Heart left ventricle (tissue), 16 donors: Measurements from ENCODE around the gene NECTIN1. TPM values are rescaled to one million over a fixed set of nuclear protein-coding genes. Genes with fewer than 3 reads are reported as not detected.

ENCODE experiments used
- ATAC-seq, 4 donors: fragments of 200-7000 bp; cut with Tn5 transposase; one replicate each; pipeline ENCODE4 v1.9.1; 2020 to 2022; ENCODE audit warnings: moderate library complexity in 4 of 4, mild to moderate bottlenecking in 3 of 4, moderate number of reproducible peaks in 1 of 4
- DNase-seq, 5 donors: peaks; one replicate each; pipeline ENCODE4 v3.0.0-alpha.2; 2020
- H3K27ac ChIP-seq, 12 donors: fragments of 200-600 bp; sonication (generic) in 4 of 12; one replicate each; pipeline versions ENCODE4 v1.5.0 to v1.8.0; 2016 to 2022; ENCODE audit warnings: mild to moderate bottlenecking in 2 of 12
- H3K27me3 ChIP-seq, 9 donors: fragments of 200-600 bp; sonication (generic) in 2 of 9; one replicate each; pipeline versions ENCODE4 v1.5.1 to v1.8.0; 2016 to 2022; ENCODE audit warnings: mild to moderate bottlenecking in 3 of 9
- H3K36me3 ChIP-seq, 9 donors: fragments of 200-600 bp; sonication (generic) in 2 of 9; one replicate each; pipeline versions ENCODE4 v1.5.0 to v1.8.0; 2018 to 2022; ENCODE audit warnings: mild to moderate bottlenecking in 2 of 9
- H3K4me1 ChIP-seq, 12 donors: fragments of 200-600 bp; sonication (generic) in 4 of 12; one replicate each; pipeline versions ENCODE4 v1.5.0 to v1.8.0; 2016 to 2022; ENCODE audit warnings: mild to moderate bottlenecking in 3 of 12
- H3K4me3 ChIP-seq, 12 donors: fragments of 200-600 bp; sonication (generic) in 4 of 12; one replicate each; pipeline versions ENCODE4 v1.5.0 to v1.8.0; 2017 to 2022; ENCODE audit warnings: mild to moderate bottlenecking in 9 of 12, moderate library complexity in 4 of 12
- H3K9me3 ChIP-seq, 12 donors: fragments of 200-600 bp; sonication (generic) in 4 of 12; one replicate each; pipeline versions ENCODE4 v1.5.0 to v1.8.0; 2016 to 2022; ENCODE audit warnings: mild to moderate bottlenecking in 1 of 12
- CTCF ChIP-seq, 12 donors: fragments of 200-600 bp; sonication (generic) in 4 of 12; IDR thresholded peaks; one replicate each; pipeline versions ENCODE4 v1.5.0 to v1.8.0; 2018 to 2022; ENCODE audit warnings: antibody characterized with exemption in 12 of 12, mild to moderate bottlenecking in 5 of 12
- POLR2A ChIP-seq, 2 donors: fragments of 450-650 bp; IDR thresholded peaks; one replicate each; pipeline ENCODE4 v1.6.1; 2017; ENCODE audit warnings: antibody characterized with exemption in 2 of 2, mild to moderate bottlenecking in 2 of 2, moderate library complexity in 2 of 2
- WGBS, 4 donors: extraction: QIAGEN DNeasy Blood & Tissue Kit in 2 of 4; methylation state at CpG; one replicate each; pipeline versions ENCODE4 v1.1.5 to v1.1.7; 2013 to 2018; 5-methylcytosine and 5-hydroxymethylcytosine counted together
- intact Hi-C, 10 donors: fragments of 100-400 bp; cut with DNase I; formaldehyde crosslinking; loops; one replicate each; pipeline versions ENCODE4 v1.11.1 to v1.14.2; 2022
- polyA plus RNA-seq, 2 donors: library from polyadenylated mRNA; stranded (reverse); fragments of 200-250 nt; gene quantifications; one replicate each; pipeline ENCODE4 v1.2.3, GENCODE V29; 2013
- total RNA-seq, 9 donors: library from RNA; depleted of rRNA in 2 of 9; stranded (reverse); fragments of >200 nt in 2 of 9; fragmentation: NEBNext Ultra II Directional in 3 of 9; extraction: Animal tissue kit (Norgen Biotek cat#: 25700) in 3 of 9; gene quantifications; one replicate each; pipeline versions ENCODE4 v1.1.0 to v1.2.4, GENCODE V29; 2016 to 2023
- donor health status: ischemic (EF 13 %, LVEDD 7.1; RV severe dilation, severe dysfunction).
- donor health status: healthy with polysubstance abuse.
- donor health status: DM: no; HTN: yes; CAD: no.
- donor health status: DM: no; HTN: no; CAD: no.
- donor health status: ischemic (EF 25% LVEDD 6.9; RV normal size, moderate dysfunction).
- donor health status: ischemic (EF 25% LVEDD 5.7; RV mildly dilated, moderate dysfunction).
- donor health status: healthy.
- donor health status: DM: yes; HTN: yes; CAD: no.
- donor health status: ischemic (EF 35%, LVEDD 5.7; RV mildly dilated, moderate dysfunction).
- donor health status: nonischemic (EF 11% LVEDD 7.7; RV severe dilation, severe dysfunction).
- donor health status: DM: yes; HTN: yes; CAD: no.
- donor health status: PGD.
- donor health status: ischemic (EF 29% LVEDD 5.4; RV normal size, mild dysfunction).
- donor health status: nonischemic (EF 23%, LVEDD 6.1; RV moderate dilation, normal function).

Gene NECTIN1
- total and polyA plus RNA-seq, 11 donors: 5.8 to 28.6 (median 18.5) TPM

GRCh38 chr11:119594639-119595249, 134.3 kb downstream of the NECTIN1 start:
- Histone ChIP-seq H3K36me3 (no peaks in the 10 kb centered on the region), H3K27ac (no peak overlapping the region), H3K4me3 (no peak overlapping the region), H3K4me1 (peaks cover 0 to 11% (median 0%) of the 10 kb centered on the region in 12 donors), H3K27me3 (no peaks in the 10 kb centered on the region), H3K9me3 (peaks cover 0 to 11% (median 0%) of the 10 kb centered on the region in 12 donors)
- 59 to 64% (median 60%) methylated on average over 4 of the region's 4 CpGs for whole genome bisulfite sequencing, 4 donors
- no peak for ATAC-seq
- TF ChIP-seq CTCF (IDR thresholded peaks at IDR 0.05) (no peak), POLR2A (IDR thresholded peaks at IDR 0.05) (no peak)
- intact Hi-C loops: no loop called here
- DNase-seq: no peak

- Histone ChIP-seq H3K27me3 (peaks cover 0 to under 1% (median 0%) of the 10 kb centered on the region in 9 donors), H3K4me3 (no peak overlapping the region), H3K27ac (no peak overlapping the region), H3K9me3 (peaks cover 0 to 11% (median 0%) of the 10 kb centered on the region in 12 donors), H3K36me3 (no peaks in the 10 kb centered on the region), H3K4me1 (peaks cover 0 to 11% (median 0%) of the 10 kb centered on the region in 12 donors)
- intact Hi-C loops: no loop called here
- DNase-seq: no peak
- TF ChIP-seq POLR2A (IDR thresholded peaks at IDR 0.05) (no peak), CTCF (IDR thresholded peaks at IDR 0.05) (no peak)
- WGBS, 4 donors: 77 to 95% (median 86%) methylated on average over 1 of the region's 1 CpG
- no peak for ATAC-seq
These were observed 135.7 kb downstream of the NECTIN1 start for GRCh38 chr11:119593346-119593745.

- intact Hi-C loops: no loop called here
- Histone ChIP-seq H3K27me3 (peaks cover 0 to 3% (median 0%) of the 10 kb centered on the region in 9 donors), H3K27ac (no peak overlapping the region), H3K4me1 (peaks cover 0 to 11% (median 0%) of the 10 kb centered on the region in 12 donors), H3K9me3 (peaks cover 0 to 11% (median 0%) of the 10 kb centered on the region in 12 donors), H3K4me3 (no peak overlapping the region), H3K36me3 (no peaks in the 10 kb centered on the region)
- no peak for TF ChIP-seq CTCF (IDR thresholded peaks at IDR 0.05)
- TF ChIP-seq POLR2A (IDR thresholded peaks at IDR 0.05): no peak
- no peak for DNase-seq
- no peak for ATAC-seq
- WGBS, 4 donors: 75 to 79% (median 78%) methylated on average over 5 of the region's 5 CpGs
These were observed 136.4 kb downstream of the NECTIN1 start for GRCh38 chr11:119592642-119593041.

- Histone ChIP-seq H3K27ac (no peak overlapping the region), H3K9me3 (peaks cover 0 to 11% (median 0%) of the 10 kb centered on the region in 12 donors), H3K4me3 (no peak overlapping the region), H3K27me3 (peaks cover 0 to 8% (median 1%) of the 10 kb centered on the region in 9 donors), H3K4me1 (peaks cover 0 to 11% (median 0%) of the 10 kb centered on the region in 12 donors), H3K36me3 (no peaks in the 10 kb centered on the region)
- TF ChIP-seq POLR2A (IDR thresholded peaks at IDR 0.05): no peak
- TF ChIP-seq CTCF (IDR thresholded peaks at IDR 0.05): no peak
- no peak for DNase-seq
- ATAC-seq: no peak
- intact Hi-C loops: no loop called here
- WGBS, 4 donors: 82 to 90% (median 86%) methylated on average over 5 of the region's 5 CpGs
These were observed 137.1 kb downstream of the NECTIN1 start for GRCh38 chr11:119591836-119592310.
